Calu3 (cell line): ENCODE data around the gene ZBTB20. TPM values are rescaled to one million over a fixed set of nuclear protein-coding genes. Genes with fewer than 3 reads are reported as not detected.

Experiments used
- BruUV-seq: library from RNA; stranded (reverse); fragments of 400-500 nt; replicated peaks from 2 replicates; lab custom pipeline; 2021; lab: Mats Ljungman, UMichigan
- CTCF ChIA-PET: fragments of 300-600 bp; sonication (Branson Sonifier 250); formaldehyde crosslinking; loops from one replicate; lab custom pipeline; 2022; ENCODE audit warnings: antibody characterized with exemption; lab: Charles Lee
- DNase-seq: peaks from one replicate; pipeline ENCODE4 v3.0.0; 2022
- H3K27ac Mint-ChIP-seq: one replicate; pipeline ENCODE4 v1.8.0; 2022; ENCODE audit warnings: mixed read lengths; ENCODE audit not compliant: unreplicated experiment
- H3K27me3 Mint-ChIP-seq: one replicate; pipeline ENCODE4 v1.8.0; 2022; ENCODE audit warnings: mixed read lengths; ENCODE audit not compliant: unreplicated experiment
- H3K36me3 Mint-ChIP-seq: one replicate; pipeline ENCODE4 v1.8.0; 2022; ENCODE audit warnings: mild to moderate bottlenecking, moderate library complexity, mixed read lengths; ENCODE audit not compliant: insufficient read depth, unreplicated experiment
- H3K4me1 Mint-ChIP-seq: one replicate; pipeline ENCODE4 v1.8.0; 2022; ENCODE audit warnings: mild to moderate bottlenecking, low read depth, mixed read lengths; ENCODE audit not compliant: unreplicated experiment
- H3K4me3 Mint-ChIP-seq: one replicate; pipeline ENCODE4 v1.8.0; 2022; ENCODE audit warnings: mild to moderate bottlenecking, low read depth, moderate library complexity, mixed read lengths; ENCODE audit not compliant: unreplicated experiment
- H3K9me3 Mint-ChIP-seq: one replicate; pipeline ENCODE4 v1.8.0; 2022; ENCODE audit warnings: low read depth, mixed read lengths; ENCODE audit not compliant: unreplicated experiment
- intact Hi-C: fragments of 100-400 bp; cut with micrococcal nuclease; formaldehyde crosslinking; loops from one replicate; pipeline ENCODE4 v1.10.0; 2022; ENCODE audit not compliant: unreplicated experiment
- total RNA-seq: library from RNA; stranded (reverse); gene quantifications from 2 replicates; pipeline ENCODE4 v1.2.3, GENCODE V29; 2022
- TF ChIP-seq, protein P1 (sequence below): fragments of 200-600 bp; IDR thresholded peaks from one replicate; pipeline ENCODE4 v1.8.0; 2022; ENCODE audit warnings: antibody characterized with exemption; ENCODE audit not compliant: unreplicated experiment

Gene ZBTB20
- total RNA-seq, 1 experiment from 2014 or later: 24.1 TPM

GRCh38 chr3:114319453-114319852, 827.6 kb downstream of the ZBTB20 start:
- Mint-ChIP-seq H3K4me3 (no peak overlapping the region), H3K27me3 (no peaks in the 10 kb centered on the region), H3K36me3 (no peaks in the 10 kb centered on the region), H3K9me3 (no peaks in the 10 kb centered on the region), H3K4me1 (peaks cover 40% of the 10 kb centered on the region), H3K27ac (peak overlapping the region; percentile 60)
- no TSS peak for BruUV-seq
- CTCF ChIA-PET: interaction anchor here (0.6 to 1.3 kb wide), 3 partner anchors 16 to 28 kb away, joined by 3 to 4 read pairs (median 4); no protein-coding TSS in a partner anchor
- intact Hi-C loops: no loop called here
- DNase-seq: peak; percentile 24
- TF ChIP-seq, protein P1, sequence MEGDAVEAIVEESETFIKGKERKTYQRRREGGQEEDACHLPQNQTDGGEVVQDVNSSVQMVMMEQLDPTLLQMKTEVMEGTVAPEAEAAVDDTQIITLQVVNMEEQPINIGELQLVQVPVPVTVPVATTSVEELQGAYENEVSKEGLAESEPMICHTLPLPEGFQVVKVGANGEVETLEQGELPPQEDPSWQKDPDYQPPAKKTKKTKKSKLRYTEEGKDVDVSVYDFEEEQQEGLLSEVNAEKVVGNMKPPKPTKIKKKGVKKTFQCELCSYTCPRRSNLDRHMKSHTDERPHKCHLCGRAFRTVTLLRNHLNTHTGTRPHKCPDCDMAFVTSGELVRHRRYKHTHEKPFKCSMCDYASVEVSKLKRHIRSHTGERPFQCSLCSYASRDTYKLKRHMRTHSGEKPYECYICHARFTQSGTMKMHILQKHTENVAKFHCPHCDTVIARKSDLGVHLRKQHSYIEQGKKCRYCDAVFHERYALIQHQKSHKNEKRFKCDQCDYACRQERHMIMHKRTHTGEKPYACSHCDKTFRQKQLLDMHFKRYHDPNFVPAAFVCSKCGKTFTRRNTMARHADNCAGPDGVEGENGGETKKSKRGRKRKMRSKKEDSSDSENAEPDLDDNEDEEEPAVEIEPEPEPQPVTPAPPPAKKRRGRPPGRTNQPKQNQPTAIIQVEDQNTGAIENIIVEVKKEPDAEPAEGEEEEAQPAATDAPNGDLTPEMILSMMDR: no peak

DNA sequence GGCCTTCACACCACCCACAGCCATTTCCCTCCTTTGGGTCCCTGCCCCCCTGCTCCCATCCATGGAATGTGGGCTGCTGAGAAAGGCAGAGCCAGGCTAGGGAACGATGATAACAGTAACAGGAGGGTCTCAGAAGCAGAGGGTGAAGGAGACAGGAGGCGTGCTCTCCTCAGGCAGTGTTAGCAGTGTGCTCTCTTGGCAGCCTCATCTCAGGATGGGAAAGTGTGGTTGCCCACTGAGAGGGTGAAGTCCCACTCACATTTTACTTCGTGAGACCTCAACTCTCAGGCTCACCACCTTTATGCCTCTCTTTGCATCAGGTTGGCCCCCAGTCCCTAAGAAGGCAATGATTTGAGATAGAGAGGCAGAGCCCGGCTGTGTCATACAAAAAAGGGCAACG, 828.8 kb downstream of the ZBTB20 start:
- TF ChIP-seq, protein P1: no peak
- CTCF ChIA-PET: no interaction called here
- Mint-ChIP-seq H3K27me3 (no peaks in the 10 kb centered on the region), H3K4me1 (peaks cover 28% of the 10 kb centered on the region), H3K27ac (no peak overlapping the region), H3K36me3 (no peaks in the 10 kb centered on the region), H3K9me3 (no peaks in the 10 kb centered on the region), H3K4me3 (no peak overlapping the region)
- intact Hi-C loops: no loop called here
- BruUV-seq: no TSS peak
- DNase-seq: no peak

DNA sequence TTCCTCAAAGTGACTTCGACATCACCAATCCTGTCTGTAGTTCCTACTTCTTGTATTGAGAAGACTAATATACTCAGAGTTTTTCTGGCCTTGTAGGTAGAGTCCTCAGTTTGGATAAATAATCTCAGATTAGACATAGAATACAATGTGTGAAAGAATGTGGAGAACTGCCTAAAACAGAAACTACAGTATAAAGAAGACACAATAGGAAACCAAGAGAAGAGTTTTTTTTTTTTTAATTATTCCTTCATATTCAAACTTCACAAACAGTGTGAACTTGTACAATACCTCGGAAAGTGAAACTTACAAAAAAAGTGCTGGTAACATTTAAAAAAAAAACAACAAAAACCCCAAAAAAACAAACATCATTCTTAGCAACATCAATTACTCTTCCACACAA, 832.8 kb downstream of the ZBTB20 start:
- no peaks in the 10 kb centered on the region for H3K9me3 Mint-ChIP-seq
- DNase-seq: no peak
- CTCF ChIA-PET: interaction anchor here (1.2 kb wide), 1 partner anchor 24 kb away, joined by 3 read pairs; no protein-coding TSS in a partner anchor
- BruUV-seq: no TSS peak
- intact Hi-C loops: no loop called here
- TF ChIP-seq, protein P1: no peak
- no peak overlapping the region for H3K27ac Mint-ChIP-seq
- peaks cover 5% of the 10 kb centered on the region for H3K4me1 Mint-ChIP-seq
- no peaks in the 10 kb centered on the region for H3K27me3 Mint-ChIP-seq
- no peaks in the 10 kb centered on the region for H3K36me3 Mint-ChIP-seq
- H3K4me3 Mint-ChIP-seq: no peak overlapping the region

DNA sequence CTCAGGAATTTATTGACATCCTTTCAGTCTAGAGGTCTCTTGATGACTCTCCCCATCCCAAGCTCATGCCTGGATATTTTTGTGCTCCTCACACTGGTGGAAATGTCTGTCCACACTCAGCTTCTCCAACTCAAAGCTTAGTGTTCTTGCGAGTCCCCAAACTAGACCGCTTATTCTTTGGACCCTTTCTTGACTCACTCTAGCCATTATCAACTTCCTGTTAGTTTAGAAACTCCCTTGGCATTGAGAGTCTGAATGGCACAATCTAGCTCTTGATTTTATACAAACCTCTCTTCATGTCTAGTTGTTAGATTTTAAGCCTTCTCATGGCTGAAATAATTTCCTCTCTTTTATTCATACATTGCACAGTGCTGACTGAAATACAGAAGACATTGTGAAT, 833.7 kb downstream of the ZBTB20 start:
- intact Hi-C loops: no loop called here
- DNase-seq: no peak
- CTCF ChIA-PET: interaction anchor here (1.2 kb wide), 1 partner anchor 23 kb away, joined by 3 read pairs; no protein-coding TSS in a partner anchor
- Mint-ChIP-seq H3K27me3 (no peaks in the 10 kb centered on the region), H3K27ac (no peak overlapping the region), H3K4me3 (no peak overlapping the region), H3K36me3 (no peaks in the 10 kb centered on the region), H3K9me3 (no peaks in the 10 kb centered on the region), H3K4me1 (no peaks in the 10 kb centered on the region)
- TF ChIP-seq, protein P1: no peak
- BruUV-seq: no TSS peak
